ENCODE results near the gene KAT14.
"Not testable (repeated sequence)": the region's sequence is repeated elsewhere in the genome, so short reads cannot be mapped to it uniquely, and the experiment has no call there.

DNA sequence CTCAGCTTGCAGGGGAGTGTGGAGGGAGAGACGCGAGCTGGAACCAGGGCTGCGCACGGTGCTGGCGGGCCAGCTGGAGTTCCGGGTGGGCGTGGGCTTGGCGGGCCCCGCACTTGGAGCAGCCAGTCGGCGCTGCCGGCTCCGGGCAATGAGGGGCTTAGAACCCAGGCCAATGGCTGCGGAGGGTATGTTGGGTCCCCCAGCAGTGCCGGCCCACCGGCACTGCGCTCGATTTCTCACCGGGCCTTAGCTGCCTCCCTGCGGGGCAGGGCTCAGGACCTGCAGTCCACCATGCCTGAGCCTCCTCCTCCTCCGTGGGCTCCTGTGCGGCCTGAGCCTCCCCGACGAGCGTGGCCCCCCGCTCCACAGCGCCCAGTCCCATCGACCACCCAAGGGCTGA is 89.1 kb downstream of the KAT14 start:
- TF ChIP-seq CTCF (optimal IDR thresholded peaks at IDR 0.05 in 1 of 3, IDR thresholded peaks at IDR 0.05 in 1 of 3, conservative IDR thresholded peaks at IDR 0.05 in 1 of 3; ENCODE audit: extremely low read depth in 1 of 3, insufficient read depth in 2 of 3, low read length in 3 of 3); EZH2 (IDR thresholded peaks at IDR 0.05; ENCODE audit: low read length): not testable (repeated sequence)

Data from keratinocyte (primary cell).